Calu3 (cell line): ENCODE data around the gene HOXA7. TPM values are rescaled to one million over a fixed set of nuclear protein-coding genes. Genes with fewer than 3 reads are reported as not detected.

Experiments used
- BruUV-seq: library from RNA; stranded (reverse); fragments of 400-500 nt; replicated peaks from 2 replicates; lab custom pipeline; 2021; lab: Mats Ljungman, UMichigan
- CTCF ChIA-PET: fragments of 300-600 bp; sonication (Branson Sonifier 250); formaldehyde crosslinking; loops from one replicate; lab custom pipeline; 2022; ENCODE audit warnings: antibody characterized with exemption; lab: Charles Lee
- DNase-seq: peaks from one replicate; pipeline ENCODE4 v3.0.0; 2022
- H3K27ac Mint-ChIP-seq: one replicate; pipeline ENCODE4 v1.8.0; 2022; ENCODE audit warnings: mixed read lengths; ENCODE audit not compliant: unreplicated experiment
- H3K27me3 Mint-ChIP-seq: one replicate; pipeline ENCODE4 v1.8.0; 2022; ENCODE audit warnings: mixed read lengths; ENCODE audit not compliant: unreplicated experiment
- H3K36me3 Mint-ChIP-seq: one replicate; pipeline ENCODE4 v1.8.0; 2022; ENCODE audit warnings: mild to moderate bottlenecking, moderate library complexity, mixed read lengths; ENCODE audit not compliant: insufficient read depth, unreplicated experiment
- H3K4me1 Mint-ChIP-seq: one replicate; pipeline ENCODE4 v1.8.0; 2022; ENCODE audit warnings: mild to moderate bottlenecking, low read depth, mixed read lengths; ENCODE audit not compliant: unreplicated experiment
- H3K4me3 Mint-ChIP-seq: one replicate; pipeline ENCODE4 v1.8.0; 2022; ENCODE audit warnings: mild to moderate bottlenecking, low read depth, moderate library complexity, mixed read lengths; ENCODE audit not compliant: unreplicated experiment
- H3K9me3 Mint-ChIP-seq: one replicate; pipeline ENCODE4 v1.8.0; 2022; ENCODE audit warnings: low read depth, mixed read lengths; ENCODE audit not compliant: unreplicated experiment
- intact Hi-C: fragments of 100-400 bp; cut with micrococcal nuclease; formaldehyde crosslinking; loops from one replicate; pipeline ENCODE4 v1.10.0; 2022; ENCODE audit not compliant: unreplicated experiment
- total RNA-seq: library from RNA; stranded (reverse); gene quantifications from 2 replicates; pipeline ENCODE4 v1.2.3, GENCODE V29; 2022
- TF ChIP-seq, protein P1 (sequence below): fragments of 200-600 bp; IDR thresholded peaks from one replicate; pipeline ENCODE4 v1.8.0; 2022; ENCODE audit warnings: antibody characterized with exemption; ENCODE audit not compliant: unreplicated experiment

The HOXA7 gene
- total RNA-seq, 1 experiment from 2014 or later = not detected

- no peak overlapping the region for H3K27ac Mint-ChIP-seq
- TF ChIP-seq, protein P1, sequence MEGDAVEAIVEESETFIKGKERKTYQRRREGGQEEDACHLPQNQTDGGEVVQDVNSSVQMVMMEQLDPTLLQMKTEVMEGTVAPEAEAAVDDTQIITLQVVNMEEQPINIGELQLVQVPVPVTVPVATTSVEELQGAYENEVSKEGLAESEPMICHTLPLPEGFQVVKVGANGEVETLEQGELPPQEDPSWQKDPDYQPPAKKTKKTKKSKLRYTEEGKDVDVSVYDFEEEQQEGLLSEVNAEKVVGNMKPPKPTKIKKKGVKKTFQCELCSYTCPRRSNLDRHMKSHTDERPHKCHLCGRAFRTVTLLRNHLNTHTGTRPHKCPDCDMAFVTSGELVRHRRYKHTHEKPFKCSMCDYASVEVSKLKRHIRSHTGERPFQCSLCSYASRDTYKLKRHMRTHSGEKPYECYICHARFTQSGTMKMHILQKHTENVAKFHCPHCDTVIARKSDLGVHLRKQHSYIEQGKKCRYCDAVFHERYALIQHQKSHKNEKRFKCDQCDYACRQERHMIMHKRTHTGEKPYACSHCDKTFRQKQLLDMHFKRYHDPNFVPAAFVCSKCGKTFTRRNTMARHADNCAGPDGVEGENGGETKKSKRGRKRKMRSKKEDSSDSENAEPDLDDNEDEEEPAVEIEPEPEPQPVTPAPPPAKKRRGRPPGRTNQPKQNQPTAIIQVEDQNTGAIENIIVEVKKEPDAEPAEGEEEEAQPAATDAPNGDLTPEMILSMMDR = no peak
Measured at GRCh38 chr7:27145165-27145913, 11.1 kb downstream of the HOXA7 start.

DNA sequence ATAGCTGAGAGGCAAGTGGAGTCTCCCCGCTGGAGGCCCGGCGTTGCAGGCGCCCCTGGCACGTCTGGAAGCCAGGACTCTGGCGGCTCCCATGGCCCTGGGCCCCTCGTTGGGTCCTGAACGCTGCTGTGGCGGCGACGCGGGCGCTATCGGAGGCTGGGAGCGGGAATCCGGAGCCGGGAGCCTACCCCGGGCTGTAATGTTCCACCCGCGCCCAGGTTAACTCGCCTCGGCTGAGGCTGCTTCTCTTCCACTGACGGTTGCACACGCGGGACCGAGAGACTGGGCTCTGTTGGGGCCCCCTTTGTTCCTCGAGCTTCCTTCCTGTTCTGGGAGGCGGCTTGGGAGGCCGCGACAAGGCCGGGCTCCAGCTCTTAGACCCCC is 11.7 kb downstream of the HOXA7 start:
- CTCF ChIA-PET = no interaction called here
- no peaks in the 10 kb centered on the region for H3K27me3 Mint-ChIP-seq
- no peaks in the 10 kb centered on the region for H3K9me3 Mint-ChIP-seq
- no TSS peak for BruUV-seq
- no peak overlapping the region for H3K4me3 Mint-ChIP-seq
- peaks cover 16% of the 10 kb centered on the region for H3K36me3 Mint-ChIP-seq
- no peak for DNase-seq
- no peaks in the 10 kb centered on the region for H3K4me1 Mint-ChIP-seq
- no peak overlapping the region for H3K27ac Mint-ChIP-seq
- intact Hi-C loops = no loop called here
- TF ChIP-seq, protein P1 = no peak

More at GRCh38 chr7:27145165-27145913, 11.1 kb downstream of the HOXA7 start:
- H3K4me3 Mint-ChIP-seq = no peak overlapping the region
- DNase-seq = no peak
- intact Hi-C loops = no loop called here
- H3K9me3 Mint-ChIP-seq = no peaks in the 10 kb centered on the region
- BruUV-seq = no TSS peak
- peaks cover 21% of the 10 kb centered on the region for H3K36me3 Mint-ChIP-seq
- CTCF ChIA-PET = interaction anchor here (1.0 kb wide), 1 partner anchor 25 kb away, joined by 8 read pairs; no protein-coding TSS in a partner anchor
- H3K4me1 Mint-ChIP-seq = no peaks in the 10 kb centered on the region
- H3K27me3 Mint-ChIP-seq = no peaks in the 10 kb centered on the region

- Mint-ChIP-seq H3K36me3 (peaks cover 11% of the 10 kb centered on the region), H3K4me3 (no peak overlapping the region), H3K9me3 (no peaks in the 10 kb centered on the region), H3K4me1 (no peaks in the 10 kb centered on the region), H3K27ac (no peak overlapping the region), H3K27me3 (no peaks in the 10 kb centered on the region)
- BruUV-seq = no TSS peak
- DNase-seq = no peak
- intact Hi-C loops = no loop called here
- TF ChIP-seq, protein P1 = peak; percentile 4
- CTCF ChIA-PET = no interaction called here
Measured at GRCh38 chr7:27143950-27144780, 12.3 kb downstream of the HOXA7 start.

DNA sequence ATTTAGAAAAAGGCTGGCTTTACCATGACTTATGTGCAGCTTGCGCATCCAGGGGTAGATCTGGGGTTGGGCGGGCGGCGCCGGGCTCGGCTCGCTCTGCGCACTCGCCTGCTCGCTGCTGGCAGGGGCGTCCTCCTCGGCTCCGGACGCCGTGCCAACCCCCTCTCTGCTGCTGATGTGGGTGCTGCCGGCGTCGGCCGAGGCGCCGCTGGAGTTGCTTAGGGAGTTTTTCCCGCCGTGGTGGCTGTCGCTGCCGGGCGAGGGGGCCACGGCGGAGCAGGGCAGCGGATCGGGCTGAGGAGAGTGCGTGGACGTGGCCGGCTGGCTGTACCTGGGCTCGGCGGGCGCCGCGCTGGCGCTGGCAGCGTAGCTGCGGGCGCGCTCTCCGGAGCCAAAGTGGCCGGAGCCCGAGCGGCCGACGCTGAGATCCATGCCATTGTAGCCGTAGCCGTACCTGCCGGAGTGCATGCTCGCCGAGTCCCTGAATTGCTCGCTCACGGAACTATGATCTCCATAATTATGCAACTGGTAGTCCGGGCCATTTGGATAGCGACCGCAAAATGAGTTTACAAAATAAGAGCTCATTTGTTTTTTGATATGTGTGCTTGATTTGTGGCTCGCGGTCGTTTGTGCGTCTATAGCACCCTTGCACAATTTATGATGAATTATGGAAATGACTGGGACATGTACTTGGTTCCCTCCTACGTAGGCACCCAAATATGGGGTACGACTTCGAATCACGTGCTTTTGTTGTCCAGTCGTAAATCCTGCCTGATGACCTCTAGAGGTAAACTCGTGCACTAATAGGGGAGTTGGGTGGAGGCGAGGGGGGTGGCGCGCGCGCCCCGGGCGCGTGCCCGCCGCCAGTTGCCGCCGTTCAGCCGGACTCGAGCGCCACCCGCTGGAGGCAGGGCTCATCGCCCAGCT is 13.2 kb downstream of the HOXA7 start, which contains the start of gene HOXA5:
TSS of gene HOXA5 (minus strand) at position 659 of the 927 bp plus-strand sequence. CDS start at position 585, 74 bp downstream.
- DNase-seq = no peak
- intact Hi-C loops = no loop called here
- no peak within 1 kb of the TSS for H3K27ac Mint-ChIP-seq
- H3K4me1 Mint-ChIP-seq = no peaks in the 10 kb centered on the region
- H3K4me3 Mint-ChIP-seq = no peak within 1 kb of the TSS
- TF ChIP-seq, protein P1 = peak; percentile 8
- H3K36me3 Mint-ChIP-seq = peaks cover 6% of the 10 kb centered on the region
- H3K9me3 Mint-ChIP-seq = no peaks in the 10 kb centered on the region
- CTCF ChIA-PET = no interaction called here
- no TSS peak for BruUV-seq
- H3K27me3 Mint-ChIP-seq = no peaks in the 10 kb centered on the region
